GM21381 (cell line): ENCODE data around the gene FFAR4.

Experiments
- ATAC-seq: cut with Tn5 transposase; IDR thresholded peaks from one replicate; pipeline ENCODE4 v1.9.1; 2021; ENCODE audit warnings: mild to moderate bottlenecking, moderate library complexity; ENCODE audit not compliant: unreplicated experiment

Gene FFAR4

DNA sequence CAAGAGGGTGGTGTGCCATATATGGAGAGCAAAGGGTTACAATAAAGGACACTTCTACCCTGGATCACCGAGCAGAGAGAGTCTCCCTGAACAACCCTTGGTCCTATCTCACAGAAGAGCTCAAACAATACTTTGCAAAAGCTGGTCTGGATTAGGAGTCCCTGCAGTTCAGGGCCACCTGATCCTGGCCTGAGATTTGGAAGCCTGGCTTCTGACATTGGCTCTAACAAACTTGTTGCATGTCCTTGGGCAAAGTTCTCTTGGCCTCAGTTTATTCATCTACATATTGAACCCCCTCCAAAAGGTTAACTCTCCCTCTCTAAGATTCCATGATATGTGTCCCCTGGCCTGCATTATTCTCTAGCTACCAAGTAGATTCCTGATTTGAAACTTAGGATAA, 32.9 kb downstream of the FFAR4 start:
- no peak for ATAC-seq

DNA sequence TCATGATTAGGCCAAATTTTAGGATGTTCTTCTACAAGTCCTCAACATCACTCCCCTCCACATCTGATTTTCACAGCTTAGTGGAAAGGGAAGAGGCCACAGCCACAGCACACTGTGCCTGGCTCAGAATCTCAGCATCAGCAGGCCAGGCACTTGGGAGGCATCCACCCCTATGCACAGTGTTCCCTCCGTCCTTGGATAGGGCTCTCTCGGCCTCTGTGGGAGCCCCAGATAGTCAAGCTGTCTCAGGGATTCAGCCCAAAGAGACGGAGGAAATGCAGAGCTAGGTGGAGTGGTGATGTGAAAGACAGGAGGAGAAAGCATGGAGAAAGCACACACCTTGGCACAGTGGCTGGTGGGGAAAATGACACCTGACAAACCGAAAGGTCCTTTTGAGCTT, 33.3 kb downstream of the FFAR4 start:
- no peak for ATAC-seq

DNA sequence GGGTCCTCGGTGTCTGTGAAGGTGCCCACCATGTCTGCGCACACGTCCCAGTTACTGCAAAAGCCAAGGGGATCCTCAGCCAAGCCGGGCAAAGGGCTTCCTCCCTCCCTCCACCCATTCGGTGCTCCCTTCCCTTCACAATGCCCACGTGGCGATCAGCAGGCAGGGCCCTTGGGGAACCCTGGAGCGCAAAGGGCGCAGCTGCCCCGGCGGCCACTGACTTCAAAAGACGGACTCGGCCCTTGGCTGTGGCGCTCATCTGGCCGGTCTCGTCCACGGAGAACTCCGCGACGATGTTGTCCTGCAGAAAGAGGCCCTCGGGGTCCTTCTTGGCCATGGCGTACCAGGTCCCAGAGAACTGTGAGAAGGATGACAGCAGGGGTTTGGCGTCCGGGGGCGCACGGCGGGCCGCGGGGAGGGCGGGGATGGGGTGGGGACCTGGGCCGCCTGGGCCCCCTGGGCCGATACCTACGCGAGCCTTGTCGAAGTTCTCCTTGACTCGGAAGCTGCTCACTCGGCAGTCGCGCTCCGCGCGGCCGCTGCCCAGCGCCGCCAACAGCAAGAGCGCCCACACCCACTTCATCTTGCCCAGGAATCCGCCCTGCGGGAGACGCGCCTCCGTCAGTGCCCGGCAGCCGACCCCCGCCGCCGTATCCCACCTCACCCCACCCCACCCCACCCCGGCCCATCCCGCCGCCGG, 34.1 kb downstream of the FFAR4 start:
- no peak for ATAC-seq

DNA sequence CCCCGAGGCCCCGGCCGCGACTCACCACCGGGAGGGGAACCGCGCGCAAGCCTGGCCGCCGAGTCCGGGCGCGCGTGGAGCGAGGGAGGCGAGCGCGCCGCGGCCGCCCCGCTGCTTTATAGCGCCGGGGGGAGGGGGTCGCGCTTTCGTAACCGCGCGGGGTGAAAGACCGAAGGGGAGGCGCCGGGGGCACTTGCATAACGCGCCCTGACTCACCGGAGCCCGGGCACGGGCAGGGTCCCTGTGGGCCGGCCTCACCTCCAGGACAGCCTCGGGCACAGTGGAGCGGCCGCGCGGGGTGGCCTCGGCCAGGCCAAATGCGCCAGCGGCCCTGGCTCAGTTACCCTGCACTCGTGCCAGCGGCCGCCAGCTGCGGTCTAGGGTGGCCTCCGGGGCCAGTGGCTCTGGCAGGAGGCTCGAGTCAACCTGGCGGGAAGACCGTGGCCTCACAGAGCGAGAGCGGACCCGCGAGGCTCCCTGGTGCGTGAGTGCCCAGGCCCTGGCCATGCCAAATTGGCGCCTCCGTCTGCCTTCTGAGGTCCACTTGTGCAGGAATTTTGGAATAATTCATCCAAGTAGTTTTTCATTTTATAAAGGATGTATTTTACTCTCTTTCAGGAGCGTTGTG, 34.8 kb downstream of the FFAR4 start, which contains the start of gene RBP4:
Gene RBP4, minus strand, starts transcription at position 90 of the 628 bp plus-strand sequence. CDS start 207 bp downstream, outside the sequence.
- ATAC-seq = no peak

DNA sequence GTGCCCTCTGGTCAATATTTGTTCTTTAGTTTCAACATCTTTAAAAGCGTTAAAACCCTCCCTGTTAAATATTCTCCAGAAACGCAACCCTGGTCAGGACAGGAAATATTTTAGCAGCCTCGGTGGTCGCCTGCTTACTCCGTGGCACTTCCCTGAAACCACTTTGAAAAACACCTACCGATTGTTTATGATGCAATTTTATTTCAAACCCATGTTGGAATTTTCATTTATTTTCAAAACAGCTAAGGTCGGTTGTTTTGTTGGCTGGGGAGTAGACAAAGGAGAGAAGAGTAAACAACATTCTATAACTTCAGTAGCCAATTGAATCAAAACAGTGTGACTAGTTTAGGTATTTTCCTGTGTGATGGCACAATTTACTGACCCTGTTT, 35.3 kb downstream of the FFAR4 start:
- ATAC-seq = no peak

DNA sequence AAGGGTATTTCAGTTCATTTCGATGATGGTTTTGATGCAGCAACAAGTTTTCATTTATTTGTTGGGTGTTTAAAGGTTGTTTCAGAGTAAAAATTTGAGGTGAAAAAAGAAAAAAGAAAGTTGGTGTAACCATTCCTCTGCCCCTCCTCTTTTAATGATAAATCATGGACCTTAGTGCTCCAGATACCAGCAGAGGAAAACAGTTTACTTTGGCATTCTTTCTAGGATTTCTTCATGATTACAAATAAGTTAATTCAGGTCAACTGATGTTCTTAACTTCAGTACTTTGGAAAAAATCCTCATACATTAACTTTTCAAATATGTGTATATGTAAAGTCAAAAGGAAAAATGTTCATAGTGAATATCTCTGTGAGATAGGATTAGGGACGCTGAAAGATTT, 36.6 kb downstream of the FFAR4 start:
- no peak for ATAC-seq

DNA sequence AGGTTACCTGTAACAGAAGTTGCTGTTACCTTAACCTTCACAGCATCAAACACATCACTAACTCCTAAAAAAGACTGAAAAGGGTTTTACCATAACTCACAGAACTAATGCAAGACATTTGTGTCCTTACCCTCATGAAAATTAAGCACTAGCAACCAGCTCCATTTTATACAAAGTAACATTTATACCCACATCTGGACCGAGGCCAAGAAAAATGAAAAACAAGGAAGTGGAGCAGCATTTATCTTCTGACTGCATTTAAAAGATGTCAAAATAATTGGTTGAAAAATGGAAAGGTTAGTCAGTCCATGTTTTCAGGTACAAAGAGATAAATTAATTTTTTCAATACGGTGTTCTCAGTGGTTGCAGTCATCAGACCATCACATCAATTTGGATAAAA, 37.7 kb downstream of the FFAR4 start:
- no peak for ATAC-seq

DNA sequence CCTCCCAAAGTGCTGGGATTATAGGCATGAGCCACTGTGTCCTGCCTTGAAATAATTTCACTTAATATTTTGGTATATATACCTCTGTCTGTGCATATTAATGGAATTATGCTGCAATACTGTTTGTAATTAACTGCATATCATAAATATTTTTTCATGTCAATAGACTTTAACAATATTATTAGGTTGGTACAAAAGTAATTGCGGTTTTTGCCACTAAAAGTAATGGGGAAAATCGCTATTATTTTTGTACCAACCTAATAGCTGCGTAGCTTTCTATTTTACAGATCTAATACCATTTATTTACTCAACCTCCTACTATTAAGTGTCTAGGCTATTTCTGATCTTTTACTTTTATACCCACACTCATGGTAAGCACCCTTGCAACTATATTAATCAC, 42.0 kb downstream of the FFAR4 start:
- no peak for ATAC-seq

DNA sequence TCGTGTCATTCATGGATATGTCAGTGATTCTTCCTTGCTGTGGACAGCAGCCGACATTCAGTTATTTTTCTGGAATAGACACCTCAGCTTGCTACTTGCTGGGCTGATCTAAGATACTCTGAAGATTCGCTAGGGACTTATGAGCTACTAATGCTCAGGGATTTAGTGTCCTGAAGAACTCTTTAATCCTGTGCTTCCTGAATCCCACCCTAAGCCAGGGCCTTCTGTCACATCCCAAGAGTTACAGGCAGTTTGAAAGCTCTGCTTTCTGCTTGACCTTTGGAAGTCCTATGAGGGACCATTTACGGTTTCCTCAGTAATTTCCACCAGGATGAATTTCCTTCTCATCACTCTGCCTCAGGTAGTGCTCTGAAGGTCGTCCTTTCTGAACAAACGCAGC, 45.8 kb downstream of the FFAR4 start, which contains the start of gene PDE6C:
Gene PDE6C, plus strand, starts transcription at position 227 of the 400 bp plus-strand sequence. CDS start 189 bp downstream, outside the sequence.
- ATAC-seq = no peak

DNA sequence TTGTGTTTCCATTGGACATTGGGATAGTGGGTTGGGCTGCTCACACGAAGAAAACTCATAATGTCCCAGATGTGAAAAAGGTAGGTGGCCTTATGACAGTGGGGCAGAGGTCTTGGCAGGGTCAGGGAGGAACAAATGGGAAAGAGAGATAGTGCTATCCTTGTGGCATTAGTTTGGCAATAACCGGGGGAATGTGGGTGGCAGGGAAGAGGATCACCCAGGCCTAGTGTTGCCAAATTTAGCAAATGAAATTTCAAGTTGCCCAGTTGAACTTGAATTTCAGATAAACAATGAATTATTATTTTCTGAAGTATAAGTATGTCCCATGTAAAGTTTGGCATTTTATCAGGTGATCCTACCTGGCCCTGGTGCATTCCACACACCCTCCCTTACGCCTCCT, 46.7 kb downstream of the FFAR4 start:
- ATAC-seq = no peak

DNA sequence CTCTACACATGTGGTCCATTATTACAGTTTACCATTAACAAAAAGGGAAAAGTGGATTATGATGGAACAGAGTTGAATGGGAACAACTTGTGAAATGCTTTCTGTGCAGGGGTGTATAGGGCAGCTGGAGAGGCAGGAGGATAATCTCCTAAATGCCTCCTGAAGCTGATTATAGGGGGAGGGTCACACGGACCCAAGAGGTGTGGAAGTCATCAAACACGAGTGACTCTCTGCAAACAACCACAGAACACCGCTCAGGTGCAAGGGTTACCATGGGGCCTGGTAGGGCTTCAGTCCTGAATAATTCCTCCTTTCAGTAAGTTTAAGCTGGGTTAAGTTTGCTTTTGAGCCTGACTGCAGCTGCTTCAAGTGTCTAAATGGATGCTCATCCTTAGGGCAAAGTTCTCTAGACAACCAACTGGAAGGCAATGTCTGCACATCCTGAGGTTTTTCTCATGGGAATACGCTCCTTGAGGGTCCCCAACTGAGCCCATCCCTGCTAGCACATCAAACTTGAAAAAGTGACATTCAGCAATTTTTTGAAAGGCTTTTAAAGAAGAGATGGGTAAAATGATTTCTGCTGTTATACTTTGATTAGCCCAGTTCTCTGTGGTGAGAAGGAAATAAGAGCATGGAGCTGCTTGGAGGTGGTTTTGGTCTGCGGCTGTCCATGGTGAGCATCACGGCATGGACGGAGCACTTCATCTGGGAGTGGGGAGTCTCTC, 47.8 kb downstream of the FFAR4 start:
- ATAC-seq = no peak

DNA sequence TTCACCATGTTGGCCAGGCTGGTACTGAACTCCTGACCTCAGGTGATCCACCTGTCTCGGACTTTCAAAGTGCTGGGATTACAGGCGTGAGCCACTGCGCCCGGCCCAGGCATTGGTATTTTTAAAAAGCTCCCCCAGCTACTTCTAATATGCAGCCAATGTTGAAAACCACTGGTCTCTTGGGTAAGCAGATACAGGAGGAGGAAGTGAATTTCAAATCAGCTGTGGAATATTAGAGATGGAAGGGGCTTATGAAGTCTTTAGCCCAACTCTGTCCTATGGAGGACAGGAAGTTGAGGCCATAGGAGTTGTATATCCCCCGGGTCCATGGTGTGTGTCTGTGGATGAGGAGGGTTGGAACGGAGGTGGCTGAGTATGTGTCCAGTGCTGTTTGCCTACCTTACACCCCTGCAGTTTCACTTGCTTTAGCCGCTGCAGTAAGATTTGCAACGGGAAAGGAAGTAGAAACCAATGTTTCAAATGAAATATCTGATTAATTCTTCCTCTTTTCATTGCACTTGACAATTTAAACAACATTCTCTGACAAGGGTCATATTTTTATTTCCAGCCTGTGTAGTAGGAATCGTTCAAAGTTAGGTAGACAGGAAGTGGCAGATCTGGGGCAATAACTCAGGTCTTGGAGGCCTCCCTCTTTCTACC, 49.2 kb downstream of the FFAR4 start:
- ATAC-seq = no peak

DNA sequence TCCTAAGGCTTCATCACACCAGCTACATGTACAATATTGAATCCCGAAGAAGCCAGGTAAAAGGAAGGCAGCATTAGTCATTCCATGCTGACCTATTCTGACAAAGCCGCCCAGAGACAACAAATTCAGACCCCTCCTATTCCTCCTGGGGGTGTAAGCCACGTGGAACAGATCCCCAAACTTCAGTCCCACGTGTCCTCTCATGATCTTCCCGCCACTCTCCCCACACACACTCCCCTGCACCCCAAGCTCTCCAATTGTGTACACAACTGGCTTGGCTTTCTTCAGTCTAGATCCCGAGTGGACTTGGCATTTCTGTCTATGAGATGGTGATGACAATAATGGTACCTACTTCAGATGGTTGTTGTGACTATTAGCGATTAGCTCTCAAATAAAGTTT, 54.5 kb downstream of the FFAR4 start:
- ATAC-seq = no peak

DNA sequence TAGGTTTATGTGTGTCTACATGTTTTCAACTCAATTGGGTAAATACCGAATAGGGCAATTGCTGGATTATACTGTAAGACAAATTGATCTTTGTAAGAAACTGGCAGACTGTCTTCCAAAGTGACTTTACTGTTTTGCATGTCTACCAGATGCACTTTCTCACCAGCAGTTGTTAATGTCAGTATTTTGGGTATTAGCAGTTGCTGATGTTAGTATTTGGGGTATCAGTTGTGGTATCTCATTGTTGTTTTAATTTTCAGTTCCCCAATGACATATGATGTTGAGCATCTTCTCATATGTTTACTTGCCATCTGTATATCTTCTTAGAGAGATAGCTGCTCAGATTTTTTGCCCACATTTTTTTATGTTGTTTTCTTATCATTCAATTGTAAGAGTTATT, 56.5 kb downstream of the FFAR4 start:
- no peak for ATAC-seq

DNA sequence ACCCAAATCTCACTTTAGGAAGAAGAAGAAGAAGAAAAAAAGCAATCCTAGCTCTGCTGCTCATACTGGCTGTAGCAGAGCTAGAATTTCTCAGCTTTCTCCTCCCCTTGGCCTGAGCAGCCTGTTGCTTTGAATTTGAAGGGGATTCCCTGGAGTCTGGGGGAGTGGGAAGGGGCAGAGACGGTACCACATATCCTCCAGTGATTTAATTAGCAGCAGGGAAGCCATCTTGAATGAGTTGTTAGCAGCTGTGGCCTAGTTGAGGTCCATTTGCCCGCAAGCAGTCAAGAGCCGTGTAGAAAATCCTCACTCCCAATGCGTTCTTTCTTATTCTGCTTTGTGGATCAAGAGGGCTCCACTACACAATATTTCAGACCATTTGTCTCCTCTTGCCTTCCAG, 62.4 kb downstream of the FFAR4 start:
- ATAC-seq = no peak

DNA sequence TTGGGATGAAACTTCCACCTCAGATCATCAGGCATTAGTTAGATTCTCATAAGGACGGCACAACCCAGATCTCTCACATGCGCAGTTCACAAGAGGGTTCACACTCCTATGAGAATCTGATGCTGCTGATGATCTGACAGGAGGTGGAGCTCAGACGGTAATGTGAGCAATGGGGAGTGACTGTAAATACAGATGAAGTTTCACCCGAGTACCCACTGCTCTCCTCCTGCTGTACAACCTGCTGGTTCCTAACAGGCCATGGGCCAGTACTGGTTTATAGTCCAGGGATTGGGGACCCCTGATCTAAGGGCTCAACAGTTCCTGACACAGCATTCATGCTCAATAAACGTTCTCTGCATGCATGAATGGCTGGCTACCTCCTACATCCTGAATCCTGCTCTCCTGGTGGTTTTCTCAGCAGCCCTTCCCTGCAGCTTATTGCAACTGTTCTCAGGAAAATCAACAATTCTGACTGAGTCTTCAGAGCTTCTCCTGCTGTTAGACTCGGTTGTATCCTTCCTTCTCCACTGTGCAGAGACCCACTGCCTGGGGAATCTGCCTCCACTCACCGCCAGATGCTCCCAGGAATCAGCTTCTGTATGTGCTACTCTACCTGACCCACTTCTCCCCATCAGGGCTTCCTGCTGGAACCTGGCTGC, 63.3 kb downstream of the FFAR4 start:
- no peak for ATAC-seq

DNA sequence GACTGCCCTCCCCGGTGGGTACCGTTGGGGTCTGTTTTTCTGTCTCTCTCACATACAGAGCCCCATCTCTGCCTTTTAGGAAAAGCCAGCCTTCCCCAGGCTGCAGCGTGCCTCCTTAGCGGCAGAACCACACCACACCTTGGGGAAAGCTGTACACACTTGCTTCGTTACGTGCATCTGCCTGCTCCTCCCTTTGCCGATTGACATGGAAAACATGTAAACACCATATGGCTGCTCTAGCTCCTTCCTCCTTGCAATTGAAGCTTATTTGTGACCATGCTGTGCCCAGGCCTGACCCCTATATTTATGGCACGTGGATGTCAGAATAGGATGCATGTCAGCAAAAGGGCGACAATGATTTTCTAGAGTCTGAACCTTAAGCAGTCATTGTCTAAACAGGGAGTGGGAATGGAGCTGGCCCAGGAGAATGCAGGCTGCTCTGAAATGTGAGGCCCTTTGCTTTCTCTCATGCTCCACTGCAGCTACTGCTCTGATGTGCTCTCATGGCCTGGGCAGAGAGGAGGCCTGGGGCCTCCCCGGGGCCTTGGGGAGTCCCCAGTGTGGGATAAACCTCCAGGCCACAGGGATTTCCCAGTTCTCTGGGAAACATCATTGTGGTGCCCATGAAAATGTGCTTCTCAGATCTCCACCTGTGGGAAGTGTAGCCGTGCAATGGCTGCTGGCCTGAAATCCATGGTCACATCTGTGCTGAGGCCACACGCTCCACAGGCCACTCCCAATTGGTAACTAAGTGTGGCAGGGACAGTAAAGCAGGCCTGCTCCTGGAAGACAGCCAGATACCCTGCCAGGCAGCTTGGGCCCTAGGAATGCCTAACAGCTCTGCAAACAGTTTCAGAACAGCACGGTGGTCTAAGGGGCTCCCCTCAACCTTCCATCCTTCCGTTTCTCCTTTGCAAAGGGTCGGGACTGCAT, 64.4 kb downstream of the FFAR4 start:
- ATAC-seq = no peak
